Measurements from ENCODE around the gene NDUFB6. TPM values are rescaled to one million over a fixed set of nuclear protein-coding genes. Genes with fewer than 3 reads are reported as not detected.

NDUFB6 gene
- total RNA-seq, 3 donors from 2014 or later: 61.7 to 65.5 (median 62.9) TPM

- Mint-ChIP-seq H3K4me1 (ENCODE audit: low read depth) (peaks cover 47% of the 10 kb centered on the region), H3K9me3 (peaks cover 4% of the 10 kb centered on the region), H3K27me3 (ENCODE audit: low read depth) (no peaks in the 10 kb centered on the region), H3K36me3 (ENCODE audit: insufficient read depth) (peaks cover 32% of the 10 kb centered on the region), H3K4me3 (no peak overlapping the region)
- ATAC-seq: no peak
- no peak for DNase-seq
These were observed 54.7 kb downstream of the NDUFB6 start for GRCh38 chr9:32518276-32518675.

GRCh38 chr9:32516241-32516640 lies 56.7 kb downstream of the NDUFB6 start:
- DNase-seq (no peak), ATAC-seq (no peak)
- Mint-ChIP-seq H3K4me1 (ENCODE audit: low read depth) (peaks cover 50% of the 10 kb centered on the region), H3K4me3 (no peak overlapping the region), H3K9me3 (peaks cover 5% of the 10 kb centered on the region), H3K36me3 (ENCODE audit: insufficient read depth) (peaks cover 21% of the 10 kb centered on the region), H3K27me3 (ENCODE audit: low read depth) (no peaks in the 10 kb centered on the region)

GRCh38 chr9:32508728-32509127 lies 64.2 kb downstream of the NDUFB6 start:
- DNase-seq (no peak), ATAC-seq (no peak)
- Mint-ChIP-seq H3K27me3 (ENCODE audit: low read depth) (no peaks in the 10 kb centered on the region), H3K4me3 (no peak overlapping the region), H3K9me3 (peaks cover 5% of the 10 kb centered on the region), H3K36me3 (ENCODE audit: insufficient read depth) (peaks cover 8% of the 10 kb centered on the region), H3K4me1 (ENCODE audit: low read depth) (peaks cover 53% of the 10 kb centered on the region)

GRCh38 chr9:32503008-32503407 lies 70.0 kb downstream of the NDUFB6 start:
- H3K4me1 Mint-ChIP-seq (ENCODE audit: low read depth): peaks cover 15% of the 10 kb centered on the region
- H3K4me3 Mint-ChIP-seq: no peak overlapping the region
- no peaks in the 10 kb centered on the region for H3K27me3 Mint-ChIP-seq (ENCODE audit: low read depth)
- H3K36me3 Mint-ChIP-seq (ENCODE audit: insufficient read depth): peaks cover 28% of the 10 kb centered on the region
- no peak for DNase-seq
- ATAC-seq: no peak
- no peaks in the 10 kb centered on the region for H3K9me3 Mint-ChIP-seq

Other genes with a start within 250 kb of the NDUFB6 start
- gene ACO1, start 188.5 kb downstream of the NDUFB6 start, total RNA-seq: 1 to 10 TPM; 5.5 to 6.3 (median 6.2) TPM
- 1 to 10 TPM; 2.5 to 4.1 (median 2.5) TPM for gene RIGI, start 47.0 kb downstream of the NDUFB6 start, total RNA-seq
- 1 to 10 TPM; 8.0 to 9.7 (median 9.3) TPM for gene SMIM27, start 20.8 kb downstream of the NDUFB6 start, total RNA-seq
- 10 to 100 TPM; 12.9 to 15.0 (median 14.8) TPM for gene TOPORS, start 20.6 kb downstream of the NDUFB6 start, total RNA-seq
- under 1 TPM in 1 of 3 donors, not detected in 2; 0.05 TPM for gene TAF1L, start 62.5 kb upstream of the NDUFB6 start, total RNA-seq
- not detected for gene TMEM215, start 210.4 kb upstream of the NDUFB6 start, total RNA-seq